GM18502 (cell line): ENCODE results near the gene BEX3.
A peak's percentile ranks its signal among the peaks of the same experiment; 100 is the strongest.
"Not testable (repeated sequence)": the region's sequence is repeated elsewhere in the genome, so short reads cannot be mapped to it uniquely, and the experiment has no call there.

ENCODE experiments used
- ATAC-seq: cut with Tn5 transposase; IDR thresholded peaks from one replicate; pipeline ENCODE4 v1.9.1; 2021; ENCODE audit warnings: mild to moderate bottlenecking; ENCODE audit not compliant: unreplicated experiment, poor library complexity

Gene BEX3

GRCh38 chrX:103378990-103379389 lies 2.7 kb downstream of the BEX3 start:
- no peak for ATAC-seq

GRCh38 chrX:103382877-103383276 lies 6.5 kb downstream of the BEX3 start:
- no peak for ATAC-seq

GRCh38 chrX:103384672-103385071 lies 8.3 kb downstream of the BEX3 start:
- no peak for ATAC-seq

GRCh38 chrX:103385283-103385830 lies 9.0 kb downstream of the BEX3 start:
- not testable (repeated sequence) for ATAC-seq

- no peak for ATAC-seq
These were observed 10.0 kb downstream of the BEX3 start for GRCh38 chrX:103386332-103386731.

- ATAC-seq, result no peak
These were observed 17.1 kb downstream of the BEX3 start for GRCh38 chrX:103393487-103393886.

- no peak for ATAC-seq
These were observed 19.8 kb downstream of the BEX3 start for GRCh38 chrX:103396186-103396585.

GRCh38 chrX:103396660-103397059 lies 20.3 kb downstream of the BEX3 start:
- ATAC-seq, result no peak

GRCh38 chrX:103397707-103398106 lies 21.4 kb downstream of the BEX3 start:
- no peak for ATAC-seq

GRCh38 chrX:103398421-103398864 lies 22.1 kb downstream of the BEX3 start:
- ATAC-seq, result no peak

- no peak for ATAC-seq
These were observed 23.4 kb downstream of the BEX3 start for GRCh38 chrX:103399744-103400143.

- no peak for ATAC-seq
These were observed 24.6 kb downstream of the BEX3 start for GRCh38 chrX:103400931-103401330.

- ATAC-seq, result peak; percentile 96
These were observed 28.1 kb downstream of the BEX3 start for GRCh38 chrX:103404231-103405008.

GRCh38 chrX:103405009-103405333 lies 28.6 kb downstream of the BEX3 start:
- ATAC-seq, result no peak

GRCh38 chrX:103406256-103406655 lies 29.9 kb downstream of the BEX3 start:
- ATAC-seq, result no peak

GRCh38 chrX:103407776-103408175 lies 31.4 kb downstream of the BEX3 start:
- ATAC-seq, result no peak

GRCh38 chrX:103411721-103412120 lies 35.4 kb downstream of the BEX3 start:
- not testable (repeated sequence) for ATAC-seq

- ATAC-seq, result no peak
These were observed 37.5 kb downstream of the BEX3 start for GRCh38 chrX:103413705-103414387.

- no peak for ATAC-seq
These were observed 38.2 kb downstream of the BEX3 start for GRCh38 chrX:103414561-103414960.

- ATAC-seq, result no peak
These were observed 38.7 kb downstream of the BEX3 start for GRCh38 chrX:103415068-103415467.

GRCh38 chrX:103415528-103415927 lies 39.2 kb downstream of the BEX3 start:
- no peak for ATAC-seq

GRCh38 chrX:103417370-103417769 lies 41.0 kb downstream of the BEX3 start:
- no peak for ATAC-seq
